HL-60 (cell line): ENCODE measurements around the gene MSI2.

ENCODE experiments used
- DNase-seq, 2 experiments: peaks; one replicate each; pipeline ENCODE4 v3.0.0-alpha.2; 2010 to 2020; ENCODE audit warnings: low read depth in 1 of 2, low spot score in 1 of 2
- H3K27ac ChIP-seq: fragments of 250-450 bp; sonication (Bioruptor Pico); replicated peaks from 2 replicates; pipeline ENCODE4 v1.5.1; 2020; ENCODE audit warnings: mild to moderate bottlenecking, moderate library complexity
- H3K27me3 ChIP-seq: fragments of 250-450 bp; sonication (Bioruptor Pico); 2 replicates; pipeline ENCODE4 v1.5.1; 2021; ENCODE audit warnings: mild to moderate bottlenecking, moderate library complexity; ENCODE audit not compliant: insufficient read depth, poor library complexity, severe bottlenecking
- H3K4me3 ChIP-seq: replicated peaks from 2 replicates; pipeline ENCODE4 v1.5.1; 2011; ENCODE audit warnings: mild to moderate bottlenecking, control low read depth, low read length; ENCODE audit not compliant: insufficient read depth
- CTCF ChIP-seq: IDR thresholded peaks from one replicate; pipeline ENCODE4 v1.5.1; 2011; ENCODE audit warnings: low read length, control low read depth, inconsistent platforms; ENCODE audit not compliant: insufficient read depth
- GABPA ChIP-seq: IDR thresholded peaks from 2 replicates; pipeline ENCODE4 v1.6.1; 2012; ENCODE audit warnings: low read depth
- POLR2AphosphoS5 ChIP-seq: IDR thresholded peaks from 2 replicates; pipeline ENCODE4 v1.6.1; 2012; ENCODE audit warnings: low read depth
- REST ChIP-seq: IDR thresholded peaks from 2 replicates; pipeline ENCODE4 v1.6.1; 2012; ENCODE audit warnings: low read depth; ENCODE audit not compliant: insufficient replicate concordance
- SPI1 ChIP-seq: IDR thresholded peaks from 2 replicates; pipeline ENCODE4 v1.6.1; 2012; ENCODE audit warnings: low read depth, mild to moderate bottlenecking, borderline replicate concordance

MSI2 gene

GRCh38 chr17:57284984-57285646 is 28.8 kb downstream of the MSI2 start:
- TF ChIP-seq GABPA: no peak
- peak; percentile 45; the same call in 1 of the 2 replicates for TF ChIP-seq SPI1
- H3K27me3 ChIP-seq: no peaks in the 10 kb centered on the region

GRCh38 chr17:57285701-57286100 is 29.4 kb downstream of the MSI2 start:
- Histone ChIP-seq H3K27me3 (no peaks in the 10 kb centered on the region), H3K4me3 (no peak overlapping the region), H3K27ac (no peak overlapping the region)
- no peak for TF ChIP-seq CTCF
- no peak for DNase-seq

More at GRCh38 chr17:57284984-57285646, 28.8 kb downstream of the MSI2 start:
- DNase-seq: peak in 1 of 2 experiments; percentile 90
- Histone ChIP-seq H3K4me3 (no peak overlapping the region), H3K27ac (peak overlapping the region; percentile 47)

- Histone ChIP-seq H3K27me3 (no peaks in the 10 kb centered on the region), H3K4me3 (no peak overlapping the region), H3K27ac (no peak overlapping the region)
- TF ChIP-seq CTCF (no peak), REST (no peak), POLR2AphosphoS5 (no peak), GABPA (no peak)
- DNase-seq: no peak
Measured at GRCh38 chr17:57286399-57287105, 30.2 kb downstream of the MSI2 start.

DNA sequence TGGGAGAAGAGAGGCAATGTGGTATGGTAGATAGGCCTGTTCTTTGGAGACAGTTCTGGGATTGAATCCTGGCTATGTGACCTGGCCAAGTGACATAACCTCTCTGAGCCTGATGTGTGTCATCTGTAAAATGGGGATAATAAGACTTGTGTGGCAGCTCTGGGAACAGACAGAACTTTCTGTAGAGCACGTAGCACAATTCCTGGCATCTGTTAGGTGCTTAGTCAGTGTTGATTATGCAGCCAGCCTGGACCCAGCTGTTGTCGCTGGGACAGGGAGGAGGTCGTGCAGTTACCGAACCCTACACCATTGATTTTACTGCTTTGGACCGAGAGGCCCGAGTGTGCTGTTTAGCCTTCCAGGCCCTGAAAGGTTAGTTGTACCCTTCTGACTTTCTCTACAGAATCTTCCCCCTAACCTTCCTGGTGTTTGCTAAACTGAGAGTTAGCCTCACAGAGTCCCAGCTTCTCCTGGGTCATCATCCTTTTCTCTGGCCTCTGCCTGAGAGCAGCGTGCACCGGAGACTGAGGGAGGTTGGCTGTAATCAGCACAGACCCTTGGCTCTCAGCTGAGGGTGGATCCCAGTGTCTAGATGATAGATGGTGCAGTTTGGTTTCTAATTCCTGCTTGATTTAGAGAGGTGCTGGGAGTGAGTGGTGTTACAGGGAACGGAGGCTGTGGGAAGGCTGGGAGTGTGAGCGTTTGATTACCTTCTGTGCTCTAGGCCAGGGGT is 31.9 kb downstream of the MSI2 start:
- no peaks in the 10 kb centered on the region for H3K27me3 ChIP-seq
- H3K27ac ChIP-seq: no peak overlapping the region
- H3K4me3 ChIP-seq: no peak overlapping the region

More for the DNA sequence above, 31.9 kb downstream of the MSI2 start:
- DNase-seq: no peak
- TF ChIP-seq CTCF (no peak), GABPA (no peak), SPI1 (no peak), POLR2AphosphoS5 (no peak), REST (no peak)
